Mesendoderm (in vitro differentiated cells): ENCODE results near the gene C2orf69.

Source experiments
- DNase-seq: peaks from one replicate; pipeline ENCODE4 v3.0.0; 2013
- H2AK5ac ChIP-seq: 2 replicates; pipeline ENCODE4 v1.6.1; 2013; ENCODE audit warnings: low read length, inconsistent platforms
- H2BK120ac ChIP-seq: 2 replicates; pipeline ENCODE4 v1.6.1; 2013; ENCODE audit warnings: low read depth, mild to moderate bottlenecking, low read length, moderate library complexity, mixed read lengths
- H2BK15ac ChIP-seq: replicated peaks from 2 replicates; pipeline ENCODE4 v1.6.1; 2013; ENCODE audit warnings: low read depth, mild to moderate bottlenecking, moderate library complexity
- H2BK5ac ChIP-seq: 2 replicates; pipeline ENCODE4 v1.6.1; 2013; ENCODE audit warnings: low read length, inconsistent platforms
- H3K18ac ChIP-seq: 2 replicates; pipeline ENCODE4 v1.6.1; 2013; ENCODE audit warnings: mild to moderate bottlenecking, low read length, mixed read lengths
- H3K23ac ChIP-seq: one replicate; pipeline ENCODE4 v1.6.1; 2013; ENCODE audit warnings: low read length
- H3K27ac ChIP-seq: 2 replicates; pipeline ENCODE4 v1.5.1; 2013; ENCODE audit warnings: low read depth, mild to moderate bottlenecking, inconsistent platforms, low read length, moderate library complexity
- H3K27me3 ChIP-seq: 2 replicates; pipeline ENCODE4 v1.6.1; 2013; ENCODE audit warnings: low read length, control low read depth, mild to moderate bottlenecking, inconsistent platforms; ENCODE audit not compliant: insufficient read depth, poor library complexity
- H3K36me3 ChIP-seq: 2 replicates; pipeline ENCODE4 v1.6.1; 2013; ENCODE audit warnings: low read length, inconsistent platforms; ENCODE audit not compliant: control insufficient read depth, insufficient read depth
- H3K4ac ChIP-seq: one replicate; pipeline ENCODE4 v1.6.1; 2013; ENCODE audit warnings: low read depth, mild to moderate bottlenecking, low read length, moderate library complexity
- H3K4me1 ChIP-seq: 2 replicates; pipeline ENCODE4 v1.6.1; 2013; ENCODE audit warnings: low read depth, low read length, inconsistent platforms; ENCODE audit not compliant: control insufficient read depth
- H3K4me2 ChIP-seq: 2 replicates; pipeline ENCODE4 v1.6.1; 2013; ENCODE audit warnings: low read length
- H3K4me3 ChIP-seq: 2 replicates; pipeline ENCODE4 v1.5.1; 2013; ENCODE audit warnings: mild to moderate bottlenecking, low read length
- H3K56ac ChIP-seq: one replicate; pipeline ENCODE4 v1.6.1; 2013; ENCODE audit warnings: low read length
- H3K79me1 ChIP-seq: 2 replicates; pipeline ENCODE4 v1.6.1; 2013; ENCODE audit warnings: low read length, inconsistent platforms
- H3K79me2 ChIP-seq: 2 replicates; pipeline ENCODE4 v1.6.1; 2013; ENCODE audit warnings: mild to moderate bottlenecking, low read length; ENCODE audit not compliant: control insufficient read depth, insufficient read depth
- H3K9ac ChIP-seq: 2 replicates; pipeline ENCODE4 v1.6.1; 2013; ENCODE audit warnings: low read length, inconsistent platforms
- H4K5ac ChIP-seq: one replicate; pipeline ENCODE4 v1.6.1; 2013; ENCODE audit warnings: low read length
- H4K8ac ChIP-seq: one replicate; pipeline ENCODE4 v1.6.1; 2013; ENCODE audit warnings: low read depth, mild to moderate bottlenecking, control low read depth, low read length, moderate library complexity
- WGBS: extraction: QIAGEN DNeasy Blood & Tissue Kit; methylation state at CpG from one replicate; pipeline ENCODE4 v1.1.7; 2013; ENCODE audit warnings: low lambda C conversion rate, missing lambda C conversion rate; ENCODE audit not compliant: insufficient coverage; ENCODE audit errors: extremely low coverage; 5-methylcytosine and 5-hydroxymethylcytosine counted together

Gene C2orf69

GRCh38 chr2:199895406-199895805 lies 15.7 kb upstream of the C2orf69 start:
- H3K4me2 ChIP-seq: no peak overlapping the region
- WGBS: no CpG with 5 or more reads among the region's 3 CpGs
- DNase-seq: no peak
- no peaks in the 10 kb centered on the region for H3K27me3 ChIP-seq
- no peak overlapping the region for H2BK15ac ChIP-seq
- H3K18ac ChIP-seq: no peak overlapping the region
- H3K79me1 ChIP-seq: no peaks in the 10 kb centered on the region
- H4K8ac ChIP-seq: no peak overlapping the region
- no peak overlapping the region for H3K27ac ChIP-seq
- H3K4me1 ChIP-seq: no peaks in the 10 kb centered on the region
- no peak overlapping the region for H3K4ac ChIP-seq
- no peak overlapping the region for H2BK5ac ChIP-seq
- no peak overlapping the region for H3K9ac ChIP-seq
- no peak overlapping the region for H3K23ac ChIP-seq
- no peak overlapping the region for H3K4me3 ChIP-seq
- H4K5ac ChIP-seq: no peak overlapping the region
- no peaks in the 10 kb centered on the region for H3K79me2 ChIP-seq
- H2AK5ac ChIP-seq: no peak overlapping the region
- no peak overlapping the region for H2BK120ac ChIP-seq
- no peak overlapping the region for H3K56ac ChIP-seq
- H3K36me3 ChIP-seq: no peaks in the 10 kb centered on the region

GRCh38 chr2:199896617-199897016 lies 14.5 kb upstream of the C2orf69 start:
- Histone ChIP-seq H3K4ac (no peak overlapping the region), H2AK5ac (no peak overlapping the region), H3K27ac (no peak overlapping the region), H4K5ac (no peak overlapping the region), H4K8ac (no peak overlapping the region), H3K4me3 (no peak overlapping the region), H3K36me3 (no peaks in the 10 kb centered on the region), H3K4me1 (no peaks in the 10 kb centered on the region), H3K9ac (no peak overlapping the region), H3K4me2 (no peak overlapping the region), H2BK120ac (no peak overlapping the region), H2BK15ac (no peak overlapping the region), H3K23ac (no peak overlapping the region), H3K79me2 (no peaks in the 10 kb centered on the region), H3K79me1 (no peaks in the 10 kb centered on the region), H3K56ac (no peak overlapping the region), H2BK5ac (no peak overlapping the region), H3K18ac (no peak overlapping the region), H3K27me3 (no peaks in the 10 kb centered on the region)
- no CpG with 5 or more reads among the region's 2 CpGs for WGBS
- no peak for DNase-seq

GRCh38 chr2:199901942-199902341 lies 9.2 kb upstream of the C2orf69 start:
- no CpG with 5 or more reads among the region's 4 CpGs for WGBS
- no peaks in the 10 kb centered on the region for H3K79me2 ChIP-seq

GRCh38 chr2:199902486-199903110 lies 8.5 kb upstream of the C2orf69 start:
- no peak overlapping the region for H3K9ac ChIP-seq
- H3K27ac ChIP-seq: no peak overlapping the region
- no peaks in the 10 kb centered on the region for H3K36me3 ChIP-seq
- H3K79me2 ChIP-seq: no peaks in the 10 kb centered on the region
- H2BK120ac ChIP-seq: no peak overlapping the region
- H2AK5ac ChIP-seq: no peak overlapping the region
- no peak overlapping the region for H3K4me3 ChIP-seq
- WGBS: no CpG with 5 or more reads among the region's 4 CpGs
- no peak overlapping the region for H3K4me2 ChIP-seq
- no peak overlapping the region for H4K8ac ChIP-seq
- no peak overlapping the region for H4K5ac ChIP-seq
- no peak overlapping the region for H2BK15ac ChIP-seq
- H3K79me1 ChIP-seq: no peaks in the 10 kb centered on the region
- H3K4me1 ChIP-seq: no peaks in the 10 kb centered on the region
- DNase-seq: no peak
- no peak overlapping the region for H3K56ac ChIP-seq
- no peak overlapping the region for H3K23ac ChIP-seq
- H3K18ac ChIP-seq: no peak overlapping the region
- no peaks in the 10 kb centered on the region for H3K27me3 ChIP-seq
- H3K4ac ChIP-seq: no peak overlapping the region
- H2BK5ac ChIP-seq: no peak overlapping the region

More at GRCh38 chr2:199901942-199902341, 9.2 kb upstream of the C2orf69 start:
- H4K8ac ChIP-seq: no peak overlapping the region
- H3K4me2 ChIP-seq: no peak overlapping the region
- no peaks in the 10 kb centered on the region for H3K36me3 ChIP-seq
- H3K27ac ChIP-seq: no peak overlapping the region
- H2BK15ac ChIP-seq: no peak overlapping the region
- no peak overlapping the region for H2BK120ac ChIP-seq
- no peak overlapping the region for H2AK5ac ChIP-seq
- no peak overlapping the region for H3K4me3 ChIP-seq
- H3K4ac ChIP-seq: no peak overlapping the region
- no peaks in the 10 kb centered on the region for H3K4me1 ChIP-seq
- no peaks in the 10 kb centered on the region for H3K27me3 ChIP-seq
- no peak overlapping the region for H2BK5ac ChIP-seq
- no peak overlapping the region for H3K56ac ChIP-seq
- H4K5ac ChIP-seq: no peak overlapping the region
- no peaks in the 10 kb centered on the region for H3K79me1 ChIP-seq
- no peak overlapping the region for H3K23ac ChIP-seq
- H3K9ac ChIP-seq: no peak overlapping the region
- DNase-seq: no peak
- H3K18ac ChIP-seq: no peak overlapping the region

GRCh38 chr2:199903111-199903510 lies 8.0 kb upstream of the C2orf69 start:
- no peak overlapping the region for H3K4ac ChIP-seq
- H3K4me2 ChIP-seq: no peak overlapping the region
- H4K8ac ChIP-seq: no peak overlapping the region
- no peak overlapping the region for H4K5ac ChIP-seq
- H2BK5ac ChIP-seq: no peak overlapping the region
- no peak overlapping the region for H3K56ac ChIP-seq
- H3K79me2 ChIP-seq: no peaks in the 10 kb centered on the region
- H3K23ac ChIP-seq: no peak overlapping the region
- H2BK15ac ChIP-seq: no peak overlapping the region
- H3K79me1 ChIP-seq: no peaks in the 10 kb centered on the region
- H3K9ac ChIP-seq: no peak overlapping the region
- no peak overlapping the region for H3K4me3 ChIP-seq
- H2AK5ac ChIP-seq: no peak overlapping the region
- WGBS: no CpG with 5 or more reads among the region's 1 CpG
- no peaks in the 10 kb centered on the region for H3K36me3 ChIP-seq
- H3K27ac ChIP-seq: no peak overlapping the region
- no peaks in the 10 kb centered on the region for H3K4me1 ChIP-seq
- no peak for DNase-seq
- H2BK120ac ChIP-seq: no peak overlapping the region
- H3K27me3 ChIP-seq: no peaks in the 10 kb centered on the region
- no peak overlapping the region for H3K18ac ChIP-seq
